ENCODE measurements around the gene CR1L. TPM values are rescaled to one million over a fixed set of nuclear protein-coding genes. Genes with fewer than 3 reads are reported as not detected.
A peak's percentile ranks its signal among the peaks of the same experiment; 100 is the strongest.

Gene CR1L
- total and polyA plus RNA-seq, 2 donors (not counting 3 experiments of a cell fraction or from before 2014, with no cell fraction given), result not detected

GRCh38 chr1:207654320-207654719, 9.4 kb downstream of the CR1L start:
- H3K27me3 ChIP-seq (ENCODE audit: control insufficient read depth in 2 of 2, insufficient read depth in 2 of 2, low read length in 2 of 2), result peaks cover 7 to 19% of the 10 kb centered on the region in 2 experiments
- no peak overlapping the region for H3K27ac ChIP-seq (ENCODE audit: insufficient read depth, low read depth, low read length)
- CTCF ChIA-PET, result interaction anchor here (0.8 to 1.2 kb wide), 7 partner anchors 12 to 143 kb away, joined by 3 to 19 read pairs (median 6); no protein-coding TSS in a partner anchor
- H3K4me3 ChIP-seq (replicated peaks in 1 of 3; ENCODE audit: insufficient read depth in 1 of 3, low read depth in 1 of 3, low read length in 3 of 3), result no peak overlapping the region
- H3K36me3 ChIP-seq (ENCODE audit: control insufficient read depth in 2 of 2, extremely low read depth in 1 of 2, insufficient read depth in 2 of 2, low read length in 2 of 2), result no peaks in the 10 kb centered on the region
- no peak overlapping the region for H3K4me2 ChIP-seq (ENCODE audit: insufficient read depth, low read length)
- POLR2A ChIA-PET, result no interaction called here
- no peaks in the 10 kb centered on the region for H3K9me1 ChIP-seq (replicated peaks; ENCODE audit: control insufficient read depth, extremely low read depth, insufficient read depth, low read length)
- no peak overlapping the region for H3K9ac ChIP-seq (replicated peaks; ENCODE audit: extremely low read depth, insufficient read depth, low read length)
- no peak overlapping the region for H2AFZ ChIP-seq (ENCODE audit: low read depth, low read length)
- FAIRE-seq (no peak), DNase-seq (ENCODE audit: low read depth, low spot score) (peak; percentile 6)
- H4K20me1 ChIP-seq (replicated peaks; ENCODE audit: control insufficient read depth, extremely low read depth, insufficient read depth, low read length), result no peaks in the 10 kb centered on the region
- TF ChIP-seq POLR2A (IDR thresholded peaks at IDR 0.05; ENCODE audit: low read depth, low read length), result no peak
- no peak for TF ChIP-seq MYC (IDR thresholded peaks at IDR 0.05; ENCODE audit: low read depth, low read length)
- no peak for TF ChIP-seq FOS (IDR thresholded peaks at IDR 0.05; ENCODE audit: borderline replicate concordance, insufficient read depth, low read length)
- no peak for TF ChIP-seq JUN (IDR thresholded peaks at IDR 0.05; ENCODE audit: borderline replicate concordance, insufficient read depth, insufficient read length, low read depth)
- TF ChIP-seq EZH2 (IDR thresholded peaks at IDR 0.05; ENCODE audit: borderline replicate concordance, low read depth, low read length, severe bottlenecking), result no peak
- TF ChIP-seq POLR2AphosphoS5 (IDR thresholded peaks at IDR 0.05; ENCODE audit: insufficient read depth, low read depth, low read length), result no peak
- TF ChIP-seq CTCF (IDR thresholded peaks at IDR 0.05; ENCODE audit: extremely low read depth in 1 of 2, insufficient read depth in 1 of 2, low read depth in 1 of 2, low read length in 2 of 2), result no peak
- no peak for TF ChIP-seq GATA2 (IDR thresholded peaks at IDR 0.05; ENCODE audit: insufficient read depth, insufficient read length, low read depth, low read length)
- TF ChIP-seq MAX (IDR thresholded peaks at IDR 0.05; ENCODE audit: insufficient read depth, insufficient read length), result no peak
- no peaks in the 10 kb centered on the region for H3K79me2 ChIP-seq (ENCODE audit: control insufficient read depth, insufficient read depth, low read length)
- no peaks in the 10 kb centered on the region for H3K4me1 ChIP-seq (ENCODE audit: control insufficient read depth, extremely low read depth, insufficient read depth, low read length)
- intact Hi-C loops (cut with micrococcal nuclease) (loop anchor here (2.0 kb wide), 2 partner anchors 44 to 142 kb away; no protein-coding TSS in a partner anchor), dilution Hi-C loops (cut with MboI; ENCODE audit: extremely low pct_ligation_motif_present, low sequenced_read_pairs) (no loop called here)
- no peaks in the 10 kb centered on the region for H3K9me3 ChIP-seq (replicated peaks; ENCODE audit: control insufficient read depth, insufficient read depth, low read length)
- BruUV-seq (replicated peaks), result no TSS peak

Data from endothelial cell of umbilical vein (primary cell).